ENCODE results near the gene ZNF804B.

Gene ZNF804B

GRCh38 chr7:89091550-89091949 is 332.1 kb downstream of the ZNF804B start:
- no peaks in the 10 kb centered on the region for H3K9me3 ChIP-seq (ENCODE audit: control insufficient read depth in 1 of 2, low read length in 2 of 2)

GRCh38 chr7:89094269-89094668 is 334.8 kb downstream of the ZNF804B start:
- H3K9me3 ChIP-seq (ENCODE audit: control insufficient read depth in 1 of 2, low read length in 2 of 2) = no peaks in the 10 kb centered on the region
- H3K4me1 ChIP-seq (ENCODE audit: control insufficient read depth in 1 of 2, insufficient read depth in 2 of 2, low read length in 2 of 2) = no peaks in the 10 kb centered on the region
- no peaks in the 10 kb centered on the region for H3K36me3 ChIP-seq (ENCODE audit: control insufficient read depth in 1 of 2, insufficient read depth in 2 of 2, low read length in 2 of 2)
- H3K4me3 ChIP-seq (ENCODE audit: low read depth in 1 of 2, low read length in 2 of 2) = no peak overlapping the region
- no peak overlapping the region for H3K27ac ChIP-seq (ENCODE audit: low read length)
- H3K27me3 ChIP-seq (ENCODE audit: low read depth, low read length) = no peaks in the 10 kb centered on the region

More at GRCh38 chr7:89091550-89091949, 332.1 kb downstream of the ZNF804B start:
- no peak overlapping the region for H3K4me3 ChIP-seq (ENCODE audit: low read depth in 1 of 2, low read length in 2 of 2)
- H3K36me3 ChIP-seq (ENCODE audit: control insufficient read depth in 1 of 2, insufficient read depth in 2 of 2, low read length in 2 of 2) = no peaks in the 10 kb centered on the region
- no peaks in the 10 kb centered on the region for H3K27me3 ChIP-seq (ENCODE audit: low read depth, low read length)
- H3K27ac ChIP-seq (ENCODE audit: low read length) = no peak overlapping the region
- H3K4me1 ChIP-seq (ENCODE audit: control insufficient read depth in 1 of 2, insufficient read depth in 2 of 2, low read length in 2 of 2) = no peaks in the 10 kb centered on the region

GRCh38 chr7:89103564-89103963 is 344.1 kb downstream of the ZNF804B start:
- H3K9me3 ChIP-seq (ENCODE audit: control insufficient read depth in 1 of 2, low read length in 2 of 2) = no peaks in the 10 kb centered on the region
- H3K4me1 ChIP-seq (ENCODE audit: control insufficient read depth in 1 of 2, insufficient read depth in 2 of 2, low read length in 2 of 2) = no peaks in the 10 kb centered on the region
- no peaks in the 10 kb centered on the region for H3K36me3 ChIP-seq (ENCODE audit: control insufficient read depth in 1 of 2, insufficient read depth in 2 of 2, low read length in 2 of 2)
- H3K27ac ChIP-seq (ENCODE audit: low read length) = no peak overlapping the region
- H3K27me3 ChIP-seq (ENCODE audit: low read depth, low read length) = no peaks in the 10 kb centered on the region
- no peak overlapping the region for H3K4me3 ChIP-seq (ENCODE audit: low read depth in 1 of 2, low read length in 2 of 2)

GRCh38 chr7:89104748-89105685 is 345.5 kb downstream of the ZNF804B start:
- no peak overlapping the region for H3K27ac ChIP-seq (ENCODE audit: low read length)
- no peaks in the 10 kb centered on the region for H3K27me3 ChIP-seq (ENCODE audit: low read depth, low read length)
- no peaks in the 10 kb centered on the region for H3K36me3 ChIP-seq (ENCODE audit: control insufficient read depth in 1 of 2, insufficient read depth in 2 of 2, low read length in 2 of 2)
- no peaks in the 10 kb centered on the region for H3K9me3 ChIP-seq (ENCODE audit: control insufficient read depth in 1 of 2, low read length in 2 of 2)
- no peaks in the 10 kb centered on the region for H3K4me1 ChIP-seq (ENCODE audit: control insufficient read depth in 1 of 2, insufficient read depth in 2 of 2, low read length in 2 of 2)
- H3K4me3 ChIP-seq (ENCODE audit: low read depth in 1 of 2, low read length in 2 of 2) = no peak overlapping the region

GRCh38 chr7:89123871-89124270 is 364.4 kb downstream of the ZNF804B start:
- no peaks in the 10 kb centered on the region for H3K4me1 ChIP-seq (ENCODE audit: control insufficient read depth in 1 of 2, insufficient read depth in 2 of 2, low read length in 2 of 2)

GRCh38 chr7:89129600-89130375 is 370.3 kb downstream of the ZNF804B start:
- Histone ChIP-seq H3K27ac (ENCODE audit: low read length) (no peak overlapping the region), H3K4me3 (ENCODE audit: low read depth in 1 of 2, low read length in 2 of 2) (no peak overlapping the region), H3K4me1 (ENCODE audit: control insufficient read depth in 1 of 2, insufficient read depth in 2 of 2, low read length in 2 of 2) (no peaks in the 10 kb centered on the region), H3K27me3 (ENCODE audit: low read depth, low read length) (no peaks in the 10 kb centered on the region), H3K9me3 (ENCODE audit: control insufficient read depth in 1 of 2, low read length in 2 of 2) (no peaks in the 10 kb centered on the region), H3K36me3 (ENCODE audit: control insufficient read depth in 1 of 2, insufficient read depth in 2 of 2, low read length in 2 of 2) (no peaks in the 10 kb centered on the region)

More at GRCh38 chr7:89123871-89124270, 364.4 kb downstream of the ZNF804B start:
- Histone ChIP-seq H3K27me3 (ENCODE audit: low read depth, low read length) (no peaks in the 10 kb centered on the region), H3K9me3 (ENCODE audit: control insufficient read depth in 1 of 2, low read length in 2 of 2) (no peaks in the 10 kb centered on the region), H3K27ac (ENCODE audit: low read length) (no peak overlapping the region), H3K36me3 (ENCODE audit: control insufficient read depth in 1 of 2, insufficient read depth in 2 of 2, low read length in 2 of 2) (no peaks in the 10 kb centered on the region), H3K4me3 (ENCODE audit: low read depth in 1 of 2, low read length in 2 of 2) (no peak overlapping the region)

- Histone ChIP-seq H3K9me3 (ENCODE audit: control insufficient read depth in 1 of 2, low read length in 2 of 2) (no peaks in the 10 kb centered on the region), H3K4me3 (ENCODE audit: low read depth in 1 of 2, low read length in 2 of 2) (no peak overlapping the region), H3K4me1 (ENCODE audit: control insufficient read depth in 1 of 2, insufficient read depth in 2 of 2, low read length in 2 of 2) (no peaks in the 10 kb centered on the region), H3K27ac (ENCODE audit: low read length) (no peak overlapping the region), H3K27me3 (ENCODE audit: low read depth, low read length) (no peaks in the 10 kb centered on the region), H3K36me3 (ENCODE audit: control insufficient read depth in 1 of 2, insufficient read depth in 2 of 2, low read length in 2 of 2) (no peaks in the 10 kb centered on the region)
Measured at GRCh38 chr7:89133357-89133756, 373.9 kb downstream of the ZNF804B start.

GRCh38 chr7:89133819-89134218 is 374.3 kb downstream of the ZNF804B start:
- Histone ChIP-seq H3K27me3 (ENCODE audit: low read depth, low read length) (no peaks in the 10 kb centered on the region), H3K4me3 (ENCODE audit: low read depth in 1 of 2, low read length in 2 of 2) (no peak overlapping the region), H3K4me1 (ENCODE audit: control insufficient read depth in 1 of 2, insufficient read depth in 2 of 2, low read length in 2 of 2) (no peaks in the 10 kb centered on the region), H3K9me3 (ENCODE audit: control insufficient read depth in 1 of 2, low read length in 2 of 2) (no peaks in the 10 kb centered on the region), H3K27ac (ENCODE audit: low read length) (no peak overlapping the region), H3K36me3 (ENCODE audit: control insufficient read depth in 1 of 2, insufficient read depth in 2 of 2, low read length in 2 of 2) (no peaks in the 10 kb centered on the region)

DNA sequence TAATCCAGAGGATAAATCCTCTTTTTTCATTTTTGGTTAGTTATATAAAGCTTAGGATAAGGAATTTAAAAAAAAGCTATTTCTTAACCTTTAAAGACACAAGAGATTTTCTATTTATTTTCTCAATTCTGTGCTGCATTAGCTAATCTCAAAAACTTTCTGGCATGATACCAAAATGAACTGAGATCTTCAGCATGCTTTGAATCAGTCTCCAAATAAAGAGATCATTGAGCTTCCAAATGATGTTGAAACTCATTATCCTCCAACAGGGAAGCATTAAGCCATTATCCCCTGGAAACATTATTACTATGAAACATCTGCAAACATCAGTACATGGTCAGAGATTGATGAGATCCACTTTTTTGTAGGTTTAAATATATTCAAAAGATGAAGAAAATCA is 386.3 kb downstream of the ZNF804B start:
- H3K36me3 ChIP-seq (ENCODE audit: control insufficient read depth in 1 of 2, insufficient read depth in 2 of 2, low read length in 2 of 2) = no peaks in the 10 kb centered on the region

GRCh38 chr7:89160107-89160506 is 400.6 kb downstream of the ZNF804B start:
- Histone ChIP-seq H3K36me3 (ENCODE audit: control insufficient read depth in 1 of 2, insufficient read depth in 2 of 2, low read length in 2 of 2) (no peaks in the 10 kb centered on the region), H3K4me1 (ENCODE audit: control insufficient read depth in 1 of 2, insufficient read depth in 2 of 2, low read length in 2 of 2) (no peaks in the 10 kb centered on the region), H3K27me3 (ENCODE audit: low read depth, low read length) (no peaks in the 10 kb centered on the region), H3K27ac (ENCODE audit: low read length) (no peak overlapping the region), H3K9me3 (ENCODE audit: control insufficient read depth in 1 of 2, low read length in 2 of 2) (no peaks in the 10 kb centered on the region), H3K4me3 (ENCODE audit: low read depth in 1 of 2, low read length in 2 of 2) (no peak overlapping the region)

More for the DNA sequence above, 386.3 kb downstream of the ZNF804B start:
- no peaks in the 10 kb centered on the region for H3K27me3 ChIP-seq (ENCODE audit: low read depth, low read length)
- H3K4me1 ChIP-seq (ENCODE audit: control insufficient read depth in 1 of 2, insufficient read depth in 2 of 2, low read length in 2 of 2) = no peaks in the 10 kb centered on the region
- no peak overlapping the region for H3K4me3 ChIP-seq (ENCODE audit: low read depth in 1 of 2, low read length in 2 of 2)
- H3K9me3 ChIP-seq (ENCODE audit: control insufficient read depth in 1 of 2, low read length in 2 of 2) = peaks cover 0 to 7% of the 10 kb centered on the region in 2 donors
- no peak overlapping the region for H3K27ac ChIP-seq (ENCODE audit: low read length)

- Histone ChIP-seq H3K27ac (ENCODE audit: low read length) (no peak overlapping the region), H3K36me3 (ENCODE audit: control insufficient read depth in 1 of 2, insufficient read depth in 2 of 2, low read length in 2 of 2) (no peaks in the 10 kb centered on the region), H3K4me3 (ENCODE audit: low read depth in 1 of 2, low read length in 2 of 2) (no peak overlapping the region), H3K9me3 (ENCODE audit: control insufficient read depth in 1 of 2, low read length in 2 of 2) (no peaks in the 10 kb centered on the region), H3K4me1 (ENCODE audit: control insufficient read depth in 1 of 2, insufficient read depth in 2 of 2, low read length in 2 of 2) (no peaks in the 10 kb centered on the region), H3K27me3 (ENCODE audit: low read depth, low read length) (no peaks in the 10 kb centered on the region)
Measured at GRCh38 chr7:89165421-89165820, 405.9 kb downstream of the ZNF804B start.

Data from muscle layer of duodenum (tissue), 2 donors.